HAP-1 (cell line): ENCODE measurements around the gene PRKN.
A peak's percentile ranks its signal among the peaks of the same experiment; 100 is the strongest.

Experiments
- DNase-seq, 2 experiments: peaks; one replicate each; pipeline ENCODE4 v3.0.0-alpha.2; 2016 to 2020; ENCODE audit warnings: low spot score in 2 of 2
- H3K27me3 ChIP-seq: fragments of 250-450 bp; sonication (Bioruptor Pico); 2 replicates; pipeline ENCODE4 v1.5.1; 2020; ENCODE audit warnings: low read depth, mild to moderate bottlenecking, moderate library complexity
- H3K36me3 ChIP-seq: fragments of 250-450 bp; sonication (Bioruptor Pico); replicated peaks from 2 replicates; pipeline ENCODE4 v1.5.1; 2020; ENCODE audit warnings: mild to moderate bottlenecking
- H3K4me1 ChIP-seq: fragments of 250-450 bp; sonication (Bioruptor Pico); 2 replicates; pipeline ENCODE4 v1.5.1; 2020; ENCODE audit warnings: mild to moderate bottlenecking
- H3K4me3 ChIP-seq: fragments of 250-450 bp; sonication (Bioruptor Pico); 2 replicates; pipeline ENCODE4 v1.5.1; 2020; ENCODE audit warnings: mild to moderate bottlenecking, moderate library complexity
- H3K9me3 ChIP-seq: fragments of 250-450 bp; sonication (Bioruptor Pico); 2 replicates; pipeline ENCODE4 v1.5.1; 2020; ENCODE audit warnings: mild to moderate bottlenecking, moderate library complexity
- in situ Hi-C: fragments of 300-500 bp; cut with MboI; formaldehyde crosslinking; loops from 3 replicates; pipeline ENCODE4 v1.14.3; 2020; ENCODE audit warnings: low sequenced_read_pairs, inconsistent platforms, mixed read lengths

Gene PRKN

GRCh38 chr6:161406646-161407045 lies 1320.9 kb downstream of the PRKN start:
- in situ Hi-C loops, result loop anchor here (25.0 kb wide), 1 partner anchor 281 kb away; no protein-coding TSS in a partner anchor

DNA sequence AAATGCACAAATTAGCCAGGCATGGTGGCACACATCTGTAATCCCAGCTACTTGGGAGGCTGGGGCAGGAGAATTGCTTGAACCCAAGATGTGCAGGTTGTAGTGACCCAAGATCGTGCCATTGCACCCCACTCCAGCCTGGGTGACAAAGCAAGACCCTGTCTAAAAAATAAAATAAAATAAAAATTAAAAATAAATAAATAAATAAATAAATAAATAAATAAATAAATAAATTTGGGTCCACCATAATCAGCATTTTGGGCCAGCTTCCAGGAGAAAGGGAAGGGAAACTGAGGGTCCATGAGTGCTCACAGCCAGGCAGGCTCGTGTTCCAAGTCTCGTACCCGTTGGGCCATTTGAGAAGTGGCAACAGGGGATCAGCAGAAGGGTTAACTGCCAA lies 1322.1 kb downstream of the PRKN start:
- Histone ChIP-seq H3K4me1 (no peaks in the 10 kb centered on the region), H3K4me3 (no peak overlapping the region), H3K9me3 (no peaks in the 10 kb centered on the region), H3K27me3 (no peaks in the 10 kb centered on the region), H3K36me3 (no peaks in the 10 kb centered on the region)
- in situ Hi-C loops, result loop anchor here (25.0 kb wide), 1 partner anchor 282 kb away; no protein-coding TSS in a partner anchor
- no peak for DNase-seq

More at GRCh38 chr6:161406646-161407045, 1320.9 kb downstream of the PRKN start:
- H3K36me3 ChIP-seq, result no peaks in the 10 kb centered on the region
- no peaks in the 10 kb centered on the region for H3K4me1 ChIP-seq
- no peaks in the 10 kb centered on the region for H3K27me3 ChIP-seq
- DNase-seq, result no peak
- H3K9me3 ChIP-seq, result no peaks in the 10 kb centered on the region
- no peak overlapping the region for H3K4me3 ChIP-seq

- Histone ChIP-seq H3K4me3 (no peak overlapping the region), H3K9me3 (no peaks in the 10 kb centered on the region), H3K27me3 (no peaks in the 10 kb centered on the region), H3K4me1 (no peaks in the 10 kb centered on the region), H3K36me3 (no peaks in the 10 kb centered on the region)
- in situ Hi-C loops, result loop anchor here (25.0 kb wide), 1 partner anchor 284 kb away; no protein-coding TSS in a partner anchor
- DNase-seq, result no peak
Observed at GRCh38 chr6:161403717-161404116, 1323.8 kb downstream of the PRKN start.

- Histone ChIP-seq H3K4me1 (no peaks in the 10 kb centered on the region), H3K4me3 (no peak overlapping the region), H3K27me3 (no peaks in the 10 kb centered on the region), H3K9me3 (no peaks in the 10 kb centered on the region), H3K36me3 (no peaks in the 10 kb centered on the region)
- no peak for DNase-seq
- in situ Hi-C loops, result loop anchor here (25.0 kb wide), 1 partner anchor 286 kb away; no protein-coding TSS in a partner anchor
Observed at GRCh38 chr6:161401587-161402309, 1325.8 kb downstream of the PRKN start.

- H3K36me3 ChIP-seq, result no peaks in the 10 kb centered on the region
- H3K9me3 ChIP-seq, result no peaks in the 10 kb centered on the region
- no peak for DNase-seq
- no peak overlapping the region for H3K4me3 ChIP-seq
- no peaks in the 10 kb centered on the region for H3K4me1 ChIP-seq
- H3K27me3 ChIP-seq, result no peaks in the 10 kb centered on the region
- in situ Hi-C loops, result loop anchor here (25.0 kb wide), 1 partner anchor 287 kb away; no protein-coding TSS in a partner anchor
Observed at GRCh38 chr6:161400671-161401070, 1326.9 kb downstream of the PRKN start.

DNA sequence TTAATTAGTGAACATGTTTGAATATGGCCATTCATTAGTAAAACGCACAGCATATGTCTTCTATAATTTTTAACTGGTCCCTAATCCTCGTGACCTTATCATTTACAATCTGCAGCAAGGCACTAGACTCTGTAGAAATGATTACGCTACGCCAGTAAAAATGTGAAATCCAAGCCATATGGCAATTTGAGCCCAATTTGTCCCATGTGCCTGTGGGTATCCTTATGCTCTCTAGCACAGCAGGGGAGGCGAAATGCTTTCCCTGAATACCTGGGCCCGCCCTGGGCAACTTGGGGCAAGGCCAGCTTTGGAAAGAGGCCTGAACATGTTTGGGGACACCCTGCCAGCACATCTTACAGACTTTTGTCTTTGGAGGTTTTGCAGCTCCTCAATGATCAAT lies 1331.0 kb downstream of the PRKN start:
- Histone ChIP-seq H3K9me3 (no peaks in the 10 kb centered on the region), H3K4me3 (no peak overlapping the region), H3K4me1 (peaks cover 3% of the 10 kb centered on the region), H3K36me3 (no peaks in the 10 kb centered on the region), H3K27me3 (no peaks in the 10 kb centered on the region)
- no peak for DNase-seq
- in situ Hi-C loops, result no loop called here

DNA sequence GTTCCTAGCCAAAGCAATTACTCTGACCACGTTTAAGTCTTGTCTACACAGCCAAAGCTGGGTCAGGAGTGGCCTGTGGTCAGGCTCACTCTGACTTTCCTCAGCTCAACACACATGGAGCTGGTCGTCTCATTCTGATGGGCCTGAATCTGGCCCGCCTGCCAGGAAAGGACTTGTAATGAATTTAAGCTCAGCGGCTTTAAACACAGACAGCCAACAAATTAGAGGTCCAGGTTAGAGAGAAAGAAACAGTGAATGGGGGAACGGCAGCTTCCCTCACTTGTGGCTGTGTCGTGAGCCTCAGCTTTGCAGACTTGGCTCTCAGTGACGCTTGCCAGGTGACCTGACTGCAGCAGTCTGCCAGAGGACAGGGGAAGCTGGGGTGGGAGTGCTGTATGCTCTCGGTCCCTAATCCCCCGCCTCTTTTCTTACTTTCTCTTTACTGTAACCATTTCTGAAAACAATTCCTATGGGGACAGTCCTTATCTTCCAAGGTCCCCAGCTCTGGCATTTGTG lies 1331.8 kb downstream of the PRKN start:
- no peaks in the 10 kb centered on the region for H3K9me3 ChIP-seq
- DNase-seq, result no peak
- H3K4me3 ChIP-seq, result no peak overlapping the region
- H3K36me3 ChIP-seq, result no peaks in the 10 kb centered on the region
- H3K27me3 ChIP-seq, result no peaks in the 10 kb centered on the region
- in situ Hi-C loops, result no loop called here
- H3K4me1 ChIP-seq, result peaks cover 3% of the 10 kb centered on the region

DNA sequence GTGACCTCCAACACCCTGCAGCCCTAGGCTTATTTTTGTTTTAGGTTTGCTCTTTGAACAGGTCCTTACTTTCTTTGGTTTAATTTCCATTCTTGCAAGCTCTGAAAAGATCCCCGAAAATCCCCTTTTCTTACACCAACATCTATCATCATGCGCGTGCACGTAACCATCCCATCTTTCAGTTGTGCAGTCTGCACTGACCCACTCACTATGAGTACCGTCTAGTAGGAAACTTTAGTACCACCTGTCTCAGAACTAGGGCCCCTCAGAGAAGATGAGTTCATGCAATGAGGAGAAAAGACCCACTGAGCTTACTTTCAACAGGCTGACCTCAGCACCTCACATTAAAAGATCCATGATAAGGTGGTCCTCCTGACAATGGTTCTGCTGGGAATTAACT lies 1333.1 kb downstream of the PRKN start:
- Histone ChIP-seq H3K9me3 (no peaks in the 10 kb centered on the region), H3K27me3 (no peaks in the 10 kb centered on the region), H3K36me3 (no peaks in the 10 kb centered on the region), H3K4me3 (no peak overlapping the region), H3K4me1 (peaks cover 3% of the 10 kb centered on the region)
- DNase-seq, result no peak
- in situ Hi-C loops, result no loop called here

DNA sequence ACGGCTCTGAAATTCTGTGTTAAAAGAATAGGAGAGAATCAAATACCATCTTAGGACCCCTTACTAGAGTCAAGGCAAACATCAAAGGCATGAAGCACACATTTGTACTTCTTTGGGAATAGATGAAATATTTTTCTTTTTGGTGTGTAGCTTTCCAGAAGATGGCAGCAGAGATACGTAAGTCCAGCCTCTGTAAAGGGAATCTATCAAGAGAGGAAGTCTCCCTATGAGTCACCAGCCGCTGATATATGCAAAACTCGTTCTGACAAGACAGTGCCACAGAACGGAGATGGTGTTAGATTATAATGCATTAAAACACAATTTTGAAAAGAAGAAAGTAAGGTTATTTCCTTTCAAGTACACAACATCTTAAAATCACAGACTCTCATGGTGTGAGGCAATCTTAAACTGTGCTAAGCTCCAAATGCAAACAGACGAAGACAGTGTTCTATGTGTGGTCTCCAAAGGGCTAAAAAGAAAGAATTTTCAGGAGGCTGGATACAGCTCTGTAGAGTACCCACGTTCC lies 1333.7 kb downstream of the PRKN start:
- DNase-seq, result peak; percentile 63 to 82
- Histone ChIP-seq H3K9me3 (no peaks in the 10 kb centered on the region), H3K4me3 (no peak overlapping the region), H3K36me3 (no peaks in the 10 kb centered on the region), H3K4me1 (peaks cover 3% of the 10 kb centered on the region), H3K27me3 (no peaks in the 10 kb centered on the region)
- in situ Hi-C loops, result no loop called here

DNA sequence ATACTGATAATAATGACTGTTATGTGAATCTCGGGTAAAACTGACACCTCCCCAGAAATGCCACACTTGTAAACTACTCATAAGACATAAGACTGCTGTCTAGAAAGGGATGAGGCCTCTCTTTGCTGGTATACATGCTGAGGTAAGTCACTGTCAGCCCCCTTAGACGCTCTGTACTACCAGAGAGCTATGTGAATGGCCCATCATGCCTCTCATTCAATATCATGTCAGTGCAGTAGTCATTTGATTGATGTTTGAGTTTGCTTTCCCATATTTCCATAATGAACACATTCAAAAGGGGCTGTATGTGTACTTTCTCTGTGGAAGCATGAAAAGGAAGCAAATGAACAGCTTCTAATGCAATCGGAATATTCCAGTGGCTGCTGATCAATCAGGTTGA lies 1334.3 kb downstream of the PRKN start:
- no peaks in the 10 kb centered on the region for H3K9me3 ChIP-seq

GRCh38 chr6:161389756-161390155 lies 1337.8 kb downstream of the PRKN start:
- DNase-seq, result no peak
- peaks cover 3% of the 10 kb centered on the region for H3K4me1 ChIP-seq
- H3K27me3 ChIP-seq, result no peaks in the 10 kb centered on the region
- H3K4me3 ChIP-seq, result no peak overlapping the region
- in situ Hi-C loops, result no loop called here
- no peaks in the 10 kb centered on the region for H3K36me3 ChIP-seq
- H3K9me3 ChIP-seq, result no peaks in the 10 kb centered on the region

More for the DNA sequence above, 1334.3 kb downstream of the PRKN start:
- peaks cover 3% of the 10 kb centered on the region for H3K4me1 ChIP-seq
- no peak for DNase-seq
- H3K4me3 ChIP-seq, result no peak overlapping the region
- no peaks in the 10 kb centered on the region for H3K27me3 ChIP-seq
- in situ Hi-C loops, result no loop called here
- H3K36me3 ChIP-seq, result no peaks in the 10 kb centered on the region

- Histone ChIP-seq H3K27me3 (no peaks in the 10 kb centered on the region), H3K4me1 (no peaks in the 10 kb centered on the region), H3K9me3 (no peaks in the 10 kb centered on the region), H3K4me3 (no peak overlapping the region), H3K36me3 (no peaks in the 10 kb centered on the region)
- no peak for DNase-seq
- in situ Hi-C loops, result no loop called here
Observed at GRCh38 chr6:161383951-161384350, 1343.6 kb downstream of the PRKN start.

DNA sequence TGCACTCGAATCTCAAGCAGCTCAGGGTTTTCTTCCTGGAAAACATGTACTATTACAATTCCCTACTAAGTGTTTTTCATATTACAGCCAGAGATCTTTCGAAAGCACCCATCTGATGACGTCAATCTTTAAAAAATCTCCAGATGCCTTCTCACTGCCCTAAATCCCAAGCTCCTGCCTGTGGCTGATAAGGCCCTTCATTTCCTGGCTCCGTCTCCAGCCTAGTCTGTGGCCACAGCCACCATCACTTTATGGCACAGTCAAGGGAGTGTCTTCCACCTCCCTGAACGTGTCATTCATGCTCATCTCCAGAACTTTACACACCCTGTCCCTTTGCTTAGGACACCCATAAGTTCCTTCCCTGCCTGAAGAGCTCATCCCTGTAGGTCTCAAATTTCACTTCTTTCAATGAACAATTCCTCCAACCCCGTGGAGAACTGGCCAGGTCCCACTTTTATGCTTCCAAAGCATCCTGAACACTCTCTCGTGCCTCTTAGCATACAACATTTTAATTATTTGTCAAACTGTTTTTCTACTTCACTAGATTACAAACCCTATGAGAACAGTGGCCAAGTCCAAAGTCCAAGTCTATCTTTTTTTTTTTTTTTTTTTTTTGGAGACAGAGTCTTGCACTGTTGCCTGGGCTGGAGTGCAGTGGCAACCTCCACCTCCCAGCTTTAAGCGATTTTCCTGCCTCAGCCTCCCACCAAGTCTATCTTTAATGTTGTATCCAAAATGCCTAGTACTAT lies 1347.6 kb downstream of the PRKN start:
- no peak for DNase-seq
- in situ Hi-C loops, result loop anchor here (5.0 kb wide), 1 partner anchor 633 kb away; no protein-coding TSS in a partner anchor

GRCh38 chr6:161378115-161378514 lies 1349.5 kb downstream of the PRKN start:
- Histone ChIP-seq H3K4me3 (no peak overlapping the region), H3K27me3 (no peaks in the 10 kb centered on the region), H3K9me3 (no peaks in the 10 kb centered on the region), H3K4me1 (no peaks in the 10 kb centered on the region), H3K36me3 (no peaks in the 10 kb centered on the region)
- in situ Hi-C loops, result loop anchor here (5.0 kb wide), 1 partner anchor 631 kb away; no protein-coding TSS in a partner anchor
- no peak for DNase-seq

More for the DNA sequence above, 1347.6 kb downstream of the PRKN start:
- Histone ChIP-seq H3K4me1 (no peaks in the 10 kb centered on the region), H3K9me3 (no peaks in the 10 kb centered on the region), H3K36me3 (no peaks in the 10 kb centered on the region), H3K4me3 (no peak overlapping the region), H3K27me3 (no peaks in the 10 kb centered on the region)
